HepG2 (cell line): ENCODE measurements around the gene RUFY2. TPM values are rescaled to one million over a fixed set of nuclear protein-coding genes. Genes with fewer than 3 reads are reported as not detected.
A peak's percentile ranks its signal among the peaks of the same experiment; 100 is the strongest.

Source experiments
- CHCHD3 ChIP-seq: sonication (generic); formaldehyde crosslinking; IDR thresholded peaks from 2 replicates; pipeline ENCODE4 v1.8.0; 2022; ENCODE audit warnings: mild to moderate bottlenecking, missing genetic modification reagents, moderate library complexity
- ESRRA ChIP-seq: sonication (generic); formaldehyde crosslinking; IDR thresholded peaks from 2 replicates; pipeline ENCODE4 v1.5.1; 2020; ENCODE audit warnings: mild to moderate bottlenecking, low read depth, missing genetic modification reagents
- HMG20B ChIP-seq: conservative IDR thresholded peaks from 2 replicates; pipeline ENCODE4 v1.6.1; 2016; ENCODE audit warnings: missing genetic modification reagents, missing compliant biosample characterization
- NR2F2 ChIP-seq: IDR thresholded peaks from 2 replicates; pipeline ENCODE4 v1.6.1; 2012; ENCODE audit warnings: low read depth, inconsistent platforms, borderline replicate concordance
- PREB ChIP-seq: sonication (generic); formaldehyde crosslinking; IDR thresholded peaks from 2 replicates; pipeline ENCODE4 v1.4.0; 2020; ENCODE audit warnings: missing genetic modification reagents
- SOX13 ChIP-seq, 3 experiments: fragments of 450-650 bp in 1 of 3; sonication (generic) in 1 of 3; formaldehyde crosslinking in 1 of 3; IDR thresholded peaks in 2 of 3; conservative IDR thresholded peaks in 1 of 3; 2 replicates each; pipeline versions ENCODE4 v1.5.0 to v1.6.1; 2016 to 2020; ENCODE audit warnings: antibody characterized with exemption in 1 of 3, mild to moderate bottlenecking in 1 of 3, missing compliant biosample characterization in 1 of 3, missing genetic modification reagents in 1 of 3, moderate library complexity in 1 of 3
- ZBTB2 ChIP-seq: sonication (generic); formaldehyde crosslinking; IDR thresholded peaks from 2 replicates; pipeline ENCODE4 v1.8.0; 2022; ENCODE audit warnings: low read depth, missing genetic modification reagents
- ZMYM3 ChIP-seq: sonication (generic); formaldehyde crosslinking; IDR thresholded peaks from 2 replicates; pipeline ENCODE4 v1.5.1; 2020; ENCODE audit warnings: mild to moderate bottlenecking, missing genetic modification reagents
- ZNF329 ChIP-seq: sonication (generic); formaldehyde crosslinking; IDR thresholded peaks from 2 replicates; pipeline ENCODE4 v1.9.0; 2021; ENCODE audit warnings: low read depth, mild to moderate bottlenecking, missing genetic modification reagents
- ZNF337 ChIP-seq: sonication (generic); formaldehyde crosslinking; IDR thresholded peaks from 2 replicates; pipeline ENCODE4 v1.5.1; 2020; ENCODE audit warnings: missing genetic modification reagents, low read depth, mild to moderate bottlenecking, borderline replicate concordance
- ZNF747 ChIP-seq: sonication (generic); formaldehyde crosslinking; IDR thresholded peaks from 2 replicates; pipeline ENCODE4 v1.8.1; 2023; ENCODE audit warnings: missing genetic modification reagents, mild to moderate bottlenecking, borderline replicate concordance
- polyA plus RNA-seq, 8 experiments: library from polyadenylated mRNA; depleted of rRNA in 3 of 8; stranded (reverse) in 7 of 8; unstranded in 1 of 8; fragments of >200 nt; fragmentation: Illumina TruSeq in 4 of 8; extraction: Trizol in 4 of 8; gene quantifications; 2 replicates each; pipeline versions ENCODE4 v1.2.1 to v1.2.3, GENCODE V29; 2011 to 2016; ENCODE audit warnings: low read depth in 4 of 8, missing spikeins in 1 of 8, mixed read lengths in 1 of 8; ENCODE audit not compliant: insufficient read depth in 1 of 8
- total RNA-seq, 5 experiments: library from RNA; depleted of rRNA; stranded (reverse); fragments of >200 nt; fragmentation: Illumina TruSeq; extraction: Trizol; gene quantifications; 2 replicates each; pipeline ENCODE4 v1.2.3, GENCODE V29; 2016; ENCODE audit warnings: low read depth in 1 of 5

The RUFY2 gene
- total and polyA plus RNA-seq, 2 of the 13 experiments (the other 11 are each of a cell fraction or from before 2014, with no cell fraction given): 10.1 to 16.1 TPM

GRCh38 chr10:68303849-68304412, 103.1 kb downstream of the RUFY2 start (continued):
- TF ChIP-seq ZMYM3 (peak; percentile 60; the same call in 1 of the 2 replicates), PREB (CRISPR knock-in tag) (no peak), SOX13 (IDR thresholded peaks at IDR 0.05) (no peak), SOX13 (CRISPR knock-in tag; conservative IDR thresholded peaks at IDR 0.05 in 1 of 2, IDR thresholded peaks at IDR 0.05 in 1 of 2) (peak in 1 of 2 experiments; percentile 38; a peak in 1 of 4 replicates), CHCHD3 (CRISPR knock-in tag) (no peak), ZNF329 (no peak), HMG20B (CRISPR knock-in tag) (no peak), ZNF337 (no peak), ZBTB2 (CRISPR knock-in tag) (no peak), ESRRA (CRISPR knock-in tag) (peak; percentile 77; the same call in 1 of the 2 replicates), ZNF747 (CRISPR knock-in tag) (no peak), NR2F2 (peak; percentile 54)
